HG03064 (cell line): ENCODE measurements around the gene SYT1.
A peak's percentile ranks its signal among the peaks of the same experiment; 100 is the strongest.
"Not testable (repeated sequence)": the region's sequence is repeated elsewhere in the genome, so short reads cannot be mapped to it uniquely, and the experiment has no call there.

Experiments used
- ATAC-seq: cut with Tn5 transposase; IDR thresholded peaks from one replicate; pipeline ENCODE4 v1.9.1; 2021; ENCODE audit warnings: low read depth; ENCODE audit not compliant: unreplicated experiment

SYT1 gene

DNA sequence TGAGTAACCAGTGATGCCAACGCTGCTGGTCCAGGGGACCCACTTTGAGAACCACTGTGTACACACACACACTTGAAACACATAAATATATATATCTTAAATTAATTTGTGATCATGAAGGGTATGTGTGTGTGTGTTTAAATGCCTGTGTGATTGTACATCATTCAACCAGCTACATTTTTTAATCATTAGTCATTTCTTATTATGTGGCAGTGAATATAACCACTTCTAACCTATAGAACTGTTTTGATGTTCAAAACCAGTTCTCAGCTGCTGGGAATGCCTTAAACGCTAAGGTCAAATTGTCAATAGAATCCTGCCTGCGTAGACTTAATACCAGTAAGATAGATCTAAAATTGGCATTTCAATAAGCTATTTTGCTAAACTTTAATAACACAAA, 330.0 kb downstream of the SYT1 start:
- ATAC-seq: no peak

DNA sequence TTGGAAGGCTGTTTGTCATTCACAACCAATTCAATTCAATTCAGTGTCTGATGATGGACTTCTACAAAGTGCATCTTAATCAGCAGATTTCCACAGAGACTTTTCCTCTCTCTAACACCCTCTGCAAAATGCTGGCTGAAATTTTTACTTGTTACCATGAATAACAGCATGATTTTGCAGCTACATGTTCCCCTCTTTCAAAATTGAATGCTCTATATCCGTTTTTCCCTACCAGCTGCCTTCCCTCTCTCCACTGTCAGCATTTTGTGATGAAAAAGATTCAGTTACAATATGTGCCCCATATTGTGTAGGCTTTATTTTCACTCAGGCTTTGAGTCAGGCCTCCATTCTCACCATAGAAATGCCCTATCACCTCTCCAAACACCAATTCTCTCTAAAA, 334.6 kb downstream of the SYT1 start:
- ATAC-seq: no peak

DNA sequence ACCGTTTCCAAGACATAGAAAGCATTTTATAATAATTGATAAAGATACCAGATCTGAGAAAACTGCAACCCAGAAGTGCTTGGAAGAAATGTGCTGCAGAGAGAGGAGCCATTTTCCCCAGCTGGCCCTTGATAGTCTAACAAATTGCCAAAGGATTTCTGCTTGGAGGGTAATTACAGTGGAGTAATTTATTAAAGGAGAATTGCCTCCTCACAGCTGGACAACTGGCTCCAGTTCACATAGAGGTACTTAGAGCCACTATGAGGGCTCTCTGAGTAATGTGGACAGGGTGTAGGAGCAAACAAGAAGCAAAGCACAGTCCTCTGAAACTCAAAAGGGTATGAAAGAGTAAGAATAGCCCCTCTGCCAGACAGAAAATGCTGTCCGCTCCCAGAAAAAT, 335.6 kb downstream of the SYT1 start:
- no peak for ATAC-seq

- ATAC-seq: no peak
These were observed 338.6 kb downstream of the SYT1 start for GRCh38 chr12:79203058-79203647.

GRCh38 chr12:79206871-79207270, 342.3 kb downstream of the SYT1 start:
- no peak for ATAC-seq

GRCh38 chr12:79210403-79210802, 345.8 kb downstream of the SYT1 start:
- ATAC-seq: not testable (repeated sequence)

- ATAC-seq: no peak
These were observed 352.7 kb downstream of the SYT1 start for GRCh38 chr12:79217306-79217705.

- no peak for ATAC-seq
These were observed 358.6 kb downstream of the SYT1 start for GRCh38 chr12:79223210-79223609.

DNA sequence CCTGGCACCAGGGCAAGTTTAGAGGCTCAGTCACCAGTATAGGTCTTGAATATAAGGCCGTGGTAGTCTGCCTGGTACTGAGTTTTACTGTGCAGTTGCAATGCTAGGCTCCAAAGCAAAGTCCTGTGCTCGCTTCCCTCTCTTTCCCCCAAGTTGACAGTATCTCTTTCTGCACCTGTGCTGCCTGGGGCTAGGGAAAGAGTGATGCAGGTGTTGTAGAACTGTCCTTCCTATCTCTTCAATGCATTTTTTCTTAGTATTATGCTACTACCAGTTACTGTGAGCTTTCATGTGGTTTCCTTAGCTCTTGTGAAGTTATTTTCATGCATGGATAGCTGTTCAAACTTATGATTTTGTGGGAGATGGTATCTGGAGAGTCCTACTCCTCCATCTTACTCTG, 359.2 kb downstream of the SYT1 start:
- ATAC-seq: no peak

GRCh38 chr12:79227091-79227490, 362.5 kb downstream of the SYT1 start:
- no peak for ATAC-seq

GRCh38 chr12:79227646-79228045, 363.1 kb downstream of the SYT1 start:
- no peak for ATAC-seq

DNA sequence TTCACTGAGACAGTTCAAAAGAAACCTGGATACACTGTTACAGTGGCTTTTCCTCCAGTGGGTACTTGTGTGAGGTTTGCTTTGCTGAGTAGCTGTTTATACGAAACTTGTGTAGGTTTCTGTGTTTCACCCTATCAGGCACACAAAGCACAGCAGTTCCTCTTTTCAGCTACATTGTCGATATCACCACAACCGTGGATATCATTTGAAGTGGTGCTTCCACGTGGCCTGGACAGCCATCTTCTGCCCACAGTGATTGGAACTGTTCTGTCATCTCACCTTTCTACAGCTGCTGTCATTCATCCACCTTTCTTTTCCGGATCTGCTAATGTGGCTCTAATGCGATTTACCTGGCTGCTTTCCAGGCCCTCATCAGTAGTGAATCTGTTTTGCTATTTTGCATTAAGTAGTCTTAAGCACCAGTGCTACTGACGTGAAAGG, 368.8 kb downstream of the SYT1 start:
- peak; percentile 80 for ATAC-seq

GRCh38 chr12:79236920-79237319, 372.3 kb downstream of the SYT1 start:
- no peak for ATAC-seq

DNA sequence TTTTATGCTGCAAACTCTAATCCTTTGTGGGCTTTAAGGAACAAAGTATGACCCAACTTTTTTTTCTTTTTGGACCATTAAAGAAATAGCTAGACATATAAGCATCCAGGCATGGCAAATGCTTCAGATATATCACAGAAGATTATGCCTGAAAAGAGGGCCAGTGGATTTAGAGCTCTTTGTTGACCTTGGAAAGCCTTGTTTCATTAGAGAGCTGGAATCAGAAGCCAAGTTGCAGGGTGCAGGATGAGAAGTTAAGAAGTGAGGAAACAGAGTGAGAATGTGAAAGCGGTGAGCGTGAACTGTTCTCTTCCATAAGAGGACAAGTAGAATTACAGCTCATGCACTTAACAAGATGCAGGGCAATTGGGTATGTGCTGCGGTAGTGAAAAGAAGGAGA, 373.7 kb downstream of the SYT1 start:
- ATAC-seq: no peak

DNA sequence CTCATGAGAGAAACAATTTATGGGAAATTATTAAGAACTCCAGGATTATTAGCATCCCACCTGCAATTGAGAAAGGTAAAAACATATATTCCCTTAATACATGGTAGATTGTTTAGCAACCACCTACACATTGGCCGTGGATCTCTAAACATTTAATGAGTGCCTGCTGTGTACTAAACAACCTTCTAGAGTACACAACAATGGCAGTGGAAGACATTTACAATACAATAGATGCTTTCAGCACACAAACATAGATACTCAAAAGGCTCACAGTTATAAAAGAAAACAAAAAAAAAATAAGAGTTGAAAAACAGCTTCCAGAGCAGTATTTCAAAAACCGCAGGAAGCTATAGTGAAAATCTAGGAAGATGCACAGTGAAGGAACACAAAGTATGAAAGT, 382.9 kb downstream of the SYT1 start:
- ATAC-seq: no peak

GRCh38 chr12:79250186-79250585, 385.6 kb downstream of the SYT1 start:
- no peak for ATAC-seq

GRCh38 chr12:79250960-79251755, 386.6 kb downstream of the SYT1 start:
- no peak for ATAC-seq

- no peak for ATAC-seq
These were observed 387.9 kb downstream of the SYT1 start for GRCh38 chr12:79252358-79253075.

GRCh38 chr12:79255288-79255687, 390.7 kb downstream of the SYT1 start:
- ATAC-seq: no peak

DNA sequence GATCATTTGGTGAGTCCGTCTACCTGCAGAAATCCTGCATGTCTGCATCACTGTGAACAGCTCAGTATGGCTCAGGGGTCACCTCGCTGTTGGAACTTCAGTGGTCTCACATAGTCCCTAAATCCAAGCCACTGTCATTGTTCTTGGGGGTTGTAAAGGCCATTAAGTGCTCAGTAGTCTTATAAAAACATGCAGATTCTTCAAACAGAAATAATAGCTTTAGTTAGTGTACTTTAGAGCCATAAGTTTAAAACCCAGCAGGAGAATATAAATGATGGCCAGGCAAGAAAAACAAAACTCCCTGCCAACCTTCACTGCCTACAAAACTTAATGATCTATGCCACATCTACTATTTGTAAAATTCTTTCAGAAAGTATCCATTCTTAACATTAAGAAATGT, 396.3 kb downstream of the SYT1 start:
- ATAC-seq: no peak

- no peak for ATAC-seq
These were observed 398.4 kb downstream of the SYT1 start for GRCh38 chr12:79262938-79263337.
